GM12892 (cell line): ENCODE measurements around the gene NAP1L5.

Experiments used
- POLR2A ChIP-seq: IDR thresholded peaks from 2 replicates; pipeline ENCODE4 v1.6.1; 2011; ENCODE audit warnings: low read depth, low read length, control low read depth
- POLR2AphosphoS5 ChIP-seq: IDR thresholded peaks from 2 replicates; pipeline ENCODE4 v1.6.1; 2011; ENCODE audit warnings: low read depth, low read length, control low read depth
- TAF1 ChIP-seq: IDR thresholded peaks from 2 replicates; pipeline ENCODE4 v1.6.1; 2011; ENCODE audit warnings: low read depth, mild to moderate bottlenecking, control low read depth, low read length, borderline replicate concordance

GRCh38 chr4:88745581-88746163 lies 48.0 kb upstream of the NAP1L5 start:
- no peak for TF ChIP-seq POLR2AphosphoS5
- no peak for TF ChIP-seq POLR2A
- TF ChIP-seq TAF1, result no peak
